HepG2 (cell line): Measurements from ENCODE around the gene KLHL11. TPM values are rescaled to one million over a fixed set of nuclear protein-coding genes. Genes with fewer than 3 reads are reported as not detected.

Experiments
- ATAC-seq: fragments of 200-7000 bp; cut with Tn5 transposase; 3 replicates; pipeline ENCODE4 v1.9.1; 2020; ENCODE audit warnings: mild to moderate bottlenecking, moderate library complexity
- BruUV-seq: library from RNA; stranded (reverse); fragments of 400-500 nt; replicated peaks from 2 replicates; lab custom pipeline; 2021; lab: Mats Ljungman, UMichigan
- CTCF ChIA-PET: fragments of 300-600 bp; formaldehyde crosslinking; extraction: SDS; loops from one replicate; lab custom pipeline; 2021; ENCODE audit warnings: low total read pairs, inconsistent platforms, low intra/inter-chr PET ratio; lab: Yijun Ruan, JAX
- POLR2A ChIA-PET: fragments of 350-600 bp; sonication (Branson Sonifier 250); formaldehyde crosslinking; loops from one replicate; lab custom pipeline; 2020; ENCODE audit warnings: antibody characterized with exemption, inconsistent platforms; lab: Yijun Ruan, JAX
- DNase-seq: peaks from one replicate; pipeline ENCODE4 v3.0.0-alpha.2; 2015; ENCODE audit warnings: low spot score
- FAIRE-seq: peaks from 3 replicates; lab custom pipeline; 2011; peaks lifted over from hg19 to GRCh38; lab: Jason Lieb, UNC
- H2AFZ ChIP-seq: one replicate; pipeline ENCODE4 v1.6.1; 2011; ENCODE audit warnings: low read length, inconsistent platforms
- H3K27ac ChIP-seq: fragments of 300-600 bp; 3 replicates; pipeline ENCODE4 v1.8.0; 2011; ENCODE audit warnings: mixed run types, mild to moderate bottlenecking, mixed read lengths, low read length, inconsistent platforms; ENCODE audit not compliant: insufficient read depth; ENCODE audit errors: extremely low read length
- H3K27me3 ChIP-seq, 2 experiments: fragments of 200-600 bp in 1 of 2; 2 replicates in 1 of 2; 3 replicates in 1 of 2; pipeline versions ENCODE4 v1.6.0 to v1.8.0; 2011; ENCODE audit warnings: low read length in 2 of 2, mild to moderate bottlenecking in 2 of 2, moderate library complexity in 2 of 2, inconsistent platforms in 1 of 2; ENCODE audit not compliant: insufficient read depth in 2 of 2, control insufficient read depth in 1 of 2
- H3K36me3 ChIP-seq, 2 experiments: fragments of 200-600 bp in 1 of 2; replicated peaks in 1 of 2; 2 replicates in 1 of 2; 3 replicates in 1 of 2; pipeline versions ENCODE4 v1.5.1 to v1.8.0; 2011; ENCODE audit warnings: low read length in 2 of 2, inconsistent platforms in 1 of 2; ENCODE audit not compliant: insufficient read depth in 2 of 2, control insufficient read depth in 1 of 2
- H3K4me1 ChIP-seq: 2 replicates; pipeline ENCODE4 v1.5.1; 2012; ENCODE audit warnings: low read length, inconsistent platforms; ENCODE audit not compliant: insufficient read depth
- H3K4me2 ChIP-seq: 2 replicates; pipeline ENCODE4 v1.6.0; 2011; ENCODE audit warnings: low read depth, low read length, inconsistent platforms
- H3K4me3 ChIP-seq, 3 experiments: fragments of 200-600 bp in 1 of 3; sonication (generic), shearing (Covaris generic) in 1 of 3; replicated peaks in 1 of 3; 2 replicates each; pipeline ENCODE4 v1.5.1; 2011 to 2016; ENCODE audit warnings: low read length in 3 of 3, inconsistent platforms in 2 of 3, low read depth in 2 of 3, mild to moderate bottlenecking in 2 of 3, control low read depth in 1 of 3, mixed read lengths in 1 of 3; ENCODE audit not compliant: insufficient read depth in 1 of 3
- H3K79me2 ChIP-seq: one replicate; pipeline ENCODE4 v1.6.1; 2011; ENCODE audit warnings: low read length, inconsistent platforms; ENCODE audit not compliant: insufficient read depth
- H3K9ac ChIP-seq: 2 replicates; pipeline ENCODE4 v1.6.0; 2011; ENCODE audit warnings: mild to moderate bottlenecking, low read depth, low read length, inconsistent platforms; ENCODE audit not compliant: insufficient read depth
- H3K9me3 ChIP-seq: 2 replicates; pipeline ENCODE4 v1.5.1; 2012; ENCODE audit warnings: mild to moderate bottlenecking, low read length
- H4K20me1 ChIP-seq: 2 replicates; pipeline ENCODE4 v1.6.0; 2011; ENCODE audit warnings: inconsistent platforms, mild to moderate bottlenecking, low read length, moderate library complexity; ENCODE audit not compliant: insufficient read depth
- ARNT2 ChIP-seq: sonication (generic); formaldehyde crosslinking; IDR thresholded peaks from 2 replicates; pipeline ENCODE4 v1.8.0; 2022; ENCODE audit warnings: mild to moderate bottlenecking, low read depth, missing genetic modification reagents, moderate library complexity
- CREB1 ChIP-seq, 2 experiments: fragments of 450-650 bp in 1 of 2; IDR thresholded peaks; 2 replicates each; pipeline ENCODE4 v1.6.1; 2016 to 2017; ENCODE audit warnings: control low read depth in 1 of 2, mild to moderate bottlenecking in 1 of 2, missing compliant biosample characterization in 1 of 2, missing genetic modification characterization in 1 of 2
- EEA1 ChIP-seq: sonication (generic); formaldehyde crosslinking; IDR thresholded peaks from 2 replicates; pipeline ENCODE4 v1.5.1; 2020; ENCODE audit warnings: mild to moderate bottlenecking, missing genetic modification reagents, borderline replicate concordance
- HNF4G ChIP-seq, 2 experiments: sonication (generic) in 1 of 2; formaldehyde crosslinking in 1 of 2; IDR thresholded peaks; 2 replicates each; pipeline versions ENCODE4 v1.4.0 to v1.6.1; 2011 to 2020; ENCODE audit warnings: borderline replicate concordance in 2 of 2, low read depth in 2 of 2, mild to moderate bottlenecking in 2 of 2, low read length in 1 of 2, missing genetic modification reagents in 1 of 2, moderate library complexity in 1 of 2
- KAT7 ChIP-seq: IDR thresholded peaks from 2 replicates; pipeline ENCODE4 v1.6.1; 2018; ENCODE audit warnings: borderline replicate concordance, missing compliant biosample characterization
- KLF12 ChIP-seq: sonication (generic); formaldehyde crosslinking; IDR thresholded peaks from 2 replicates; pipeline ENCODE4 v1.4.0; 2020; ENCODE audit warnings: missing genetic modification reagents, borderline replicate concordance
- KMT2A ChIP-seq: sonication (generic); formaldehyde crosslinking; IDR thresholded peaks from 2 replicates; pipeline ENCODE4 v1.4.0; 2020; ENCODE audit warnings: missing genetic modification reagents
- MIER2 ChIP-seq: IDR thresholded peaks from 2 replicates; pipeline ENCODE4 v1.6.1; 2016; ENCODE audit warnings: missing biosample characterization, missing genetic modification reagents
- MLX ChIP-seq: IDR thresholded peaks from 2 replicates; pipeline ENCODE4 v1.6.1; 2016
- NPAS2 ChIP-seq: sonication (generic); formaldehyde crosslinking; IDR thresholded peaks from 2 replicates; pipeline ENCODE4 v1.8.0; 2022; ENCODE audit warnings: mild to moderate bottlenecking, missing genetic modification reagents, borderline replicate concordance
- PAWR ChIP-seq: sonication (generic); formaldehyde crosslinking; IDR thresholded peaks from 2 replicates; pipeline ENCODE4 v1.4.0; 2020; ENCODE audit warnings: missing genetic modification reagents, mild to moderate bottlenecking, borderline replicate concordance
- SOX13 ChIP-seq, 3 experiments: fragments of 450-650 bp in 1 of 3; sonication (generic) in 1 of 3; formaldehyde crosslinking in 1 of 3; IDR thresholded peaks in 2 of 3; conservative IDR thresholded peaks in 1 of 3; 2 replicates each; pipeline versions ENCODE4 v1.5.0 to v1.6.1; 2016 to 2020; ENCODE audit warnings: antibody characterized with exemption in 1 of 3, mild to moderate bottlenecking in 1 of 3, missing compliant biosample characterization in 1 of 3, missing genetic modification reagents in 1 of 3, moderate library complexity in 1 of 3
- TCF7 ChIP-seq: sonication (generic); IDR thresholded peaks from 2 replicates; pipeline ENCODE4 v1.6.1; 2016; ENCODE audit warnings: antibody characterized with exemption, low read depth
- TMF1 ChIP-seq: sonication (generic); formaldehyde crosslinking; IDR thresholded peaks from 2 replicates; pipeline ENCODE4 v1.8.1; 2022; ENCODE audit warnings: low read depth, missing genetic modification reagents
- YEATS2 ChIP-seq: sonication (generic); formaldehyde crosslinking; IDR thresholded peaks from 2 replicates; pipeline ENCODE4 v1.4.0; 2020; ENCODE audit warnings: missing genetic modification reagents, borderline replicate concordance
- ZNF256 ChIP-seq: sonication (generic); formaldehyde crosslinking; conservative IDR thresholded peaks from 2 replicates; pipeline ENCODE4 v1.4.0; 2020; ENCODE audit warnings: missing genetic modification reagents
- ZNF280B ChIP-seq: sonication (generic); formaldehyde crosslinking; IDR thresholded peaks from 2 replicates; pipeline ENCODE4 v1.5.0; 2020; ENCODE audit warnings: missing genetic modification reagents, mild to moderate bottlenecking, borderline replicate concordance
- ZNF878 ChIP-seq: sonication (generic); formaldehyde crosslinking; IDR thresholded peaks from 2 replicates; pipeline ENCODE4 v1.8.1; 2023; ENCODE audit warnings: mild to moderate bottlenecking, missing genetic modification reagents, moderate library complexity
- ZSCAN20 ChIP-seq: sonication (generic); formaldehyde crosslinking; IDR thresholded peaks from 2 replicates; pipeline ENCODE4 v1.4.0; 2020; ENCODE audit warnings: missing genetic modification reagents, mild to moderate bottlenecking, borderline replicate concordance
- WGBS: methylation state at CpG from one replicate; pipeline ENCODE4 v1.1.6; 2017; ENCODE audit warnings: low lambda C conversion rate; 5-methylcytosine and 5-hydroxymethylcytosine counted together
- in situ Hi-C: cut with HindIII; loops from 2 replicates; pipeline ENCODE4 v1.10.0; 2017; ENCODE audit warnings: low pct_unique_long_range_greater_than_20kb; ENCODE audit not compliant: extremely low pct_ligation_motif_present
- intact Hi-C: fragments of 100-400 bp; cut with micrococcal nuclease; formaldehyde crosslinking; loops from one replicate; pipeline ENCODE4 v1.10.0; 2022; ENCODE audit not compliant: unreplicated experiment
- polyA plus RNA-seq, 8 experiments: library from polyadenylated mRNA; depleted of rRNA in 3 of 8; stranded (reverse) in 7 of 8; unstranded in 1 of 8; fragments of >200 nt; fragmentation: Illumina TruSeq in 4 of 8; extraction: Trizol in 4 of 8; gene quantifications; 2 replicates each; pipeline versions ENCODE4 v1.2.1 to v1.2.3, GENCODE V29; 2011 to 2016; ENCODE audit warnings: low read depth in 4 of 8, missing spikeins in 1 of 8, mixed read lengths in 1 of 8; ENCODE audit not compliant: insufficient read depth in 1 of 8
- total RNA-seq, 5 experiments: library from RNA; depleted of rRNA; stranded (reverse); fragments of >200 nt; fragmentation: Illumina TruSeq; extraction: Trizol; gene quantifications; 2 replicates each; pipeline ENCODE4 v1.2.3, GENCODE V29; 2016; ENCODE audit warnings: low read depth in 1 of 5

KLHL11 gene
- total and polyA plus RNA-seq, 2 of the 13 experiments (the other 11 are each of a cell fraction or from before 2014, with no cell fraction given), result 7.7 to 27.5 TPM

- peak overlapping the region; percentile 94 for H3K4me2 ChIP-seq
- in situ Hi-C loops, result no loop called here
- no peaks in the 10 kb centered on the region; a peak in 1 of 5 replicates for H3K27me3 ChIP-seq
- no peaks in the 10 kb centered on the region for H4K20me1 ChIP-seq
- peaks cover 58% of the 10 kb centered on the region for H3K4me1 ChIP-seq
- ChIA-PET CTCF (interaction anchor here (2.6 kb wide), 1 partner anchor 75 kb away, joined by 14 read pairs; no protein-coding TSS in a partner anchor), POLR2A (interaction anchor here (0.8 to 3.9 kb wide), 16 partner anchors 9 to 147 kb away, joined by 3 to 18 read pairs (median 6); partner anchors contain the start of genes ACLY, EIF1, JUP and KLHL10)
- intact Hi-C loops, result loop anchor here (5.0 to 10.0 kb wide), 2 partner anchors 52 to 144 kb away; partner anchors contain the start of gene KLHL11
- no peak for ATAC-seq
- H3K9ac ChIP-seq, result peak overlapping the region; percentile 88
- H3K27ac ChIP-seq, result peak overlapping the region; percentile 82
- BruUV-seq, result no TSS peak
- 5% methylated on average over 10 of the region's 12 CpGs for WGBS
- no peak for FAIRE-seq
- H2AFZ ChIP-seq, result no peak overlapping the region
- DNase-seq, result no peak
- peak overlapping the region; percentile 83 to 88 (median 87) for H3K4me3 ChIP-seq
- H3K36me3 ChIP-seq, result peaks cover 8 to 16% of the 10 kb centered on the region in 2 experiments
- H3K79me2 ChIP-seq, result peaks cover 49% of the 10 kb centered on the region
- no peaks in the 10 kb centered on the region for H3K9me3 ChIP-seq
- 0 out of 2 replicates have a peak, but pooled peaks have one; percentile 44 for TF ChIP-seq TMF1
- no peak for TF ChIP-seq ZNF256
- peak; percentile 3; the same call in 1 of the 2 replicates for TF ChIP-seq ARNT2 (CRISPR knock-in tag)
- TF ChIP-seq HNF4G (IDR thresholded peaks at IDR 0.05; ENCODE audit: borderline replicate concordance, low read depth, low read length), result no peak
- TF ChIP-seq HNF4G (CRISPR knock-in tag; IDR thresholded peaks at IDR 0.05; ENCODE audit: borderline replicate concordance, low read depth), result no peak
- TF ChIP-seq ZNF280B (CRISPR knock-in tag), result no peak
- 0 out of 2 replicates have a peak, but pooled peaks have one; percentile 11 for TF ChIP-seq KMT2A
- TF ChIP-seq TCF7, result no peak
- no peak for TF ChIP-seq MIER2
- 0 out of 2 replicates have a peak, but pooled peaks have one; percentile 38 for TF ChIP-seq ZNF878 (CRISPR knock-in tag)
- no peak for TF ChIP-seq CREB1 (IDR thresholded peaks at IDR 0.05)
- TF ChIP-seq CREB1 (CRISPR knock-in tag; IDR thresholded peaks at IDR 0.05), result no peak
- TF ChIP-seq SOX13 (IDR thresholded peaks at IDR 0.05), result no peak
- TF ChIP-seq SOX13 (CRISPR knock-in tag; conservative IDR thresholded peaks at IDR 0.05 in 1 of 2, IDR thresholded peaks at IDR 0.05 in 1 of 2), result no peak
- TF ChIP-seq NPAS2 (CRISPR knock-in tag), result no peak
- TF ChIP-seq MLX (CRISPR knock-in tag), result peak; percentile 4; the same call in 1 of the 2 replicates
- no peak for TF ChIP-seq KLF12 (CRISPR knock-in tag)
- no peak for TF ChIP-seq ZSCAN20 (CRISPR knock-in tag)
- no peak for TF ChIP-seq PAWR (CRISPR knock-in tag)
- TF ChIP-seq YEATS2 (CRISPR knock-in tag), result 0 out of 2 replicates have a peak, but pooled peaks have one; percentile 1
- no peak for TF ChIP-seq KAT7 (CRISPR knock-in tag)
- TF ChIP-seq EEA1 (CRISPR knock-in tag), result 0 out of 2 replicates have a peak, but pooled peaks have one; percentile 10
Measured at GRCh38 chr17:41813152-41813680, 52.0 kb downstream of the KLHL11 start.
